Body of pancreas (tissue), 4 donors: Measurements from ENCODE around the gene LAMA4. TPM values are rescaled to one million over a fixed set of nuclear protein-coding genes. Genes with fewer than 3 reads are reported as not detected.

ENCODE experiments used
- ATAC-seq: fragments of 150-250 bp; one replicate; pipeline ENCODE4 v1.9.1; 2016
- DNase-seq, 4 donors: peaks; one replicate each; pipeline ENCODE4 v3.0.0-alpha.2; 2019
- H3K27ac ChIP-seq, 4 donors: fragments of 200-600 bp; sonication (generic); 1 replicate in 3 of 4; 2 replicates in 1 of 4; pipeline versions ENCODE4 v1.5.1 to v1.6.1; 2016 to 2019; ENCODE audit warnings: mild to moderate bottlenecking in 1 of 4, mixed read lengths in 1 of 4, moderate library complexity in 1 of 4
- H3K27me3 ChIP-seq, 2 donors: fragments of 200-600 bp; sonication (generic); one replicate each; pipeline ENCODE4 v1.6.0; 2016; ENCODE audit warnings: mild to moderate bottlenecking in 1 of 2
- H3K36me3 ChIP-seq, 2 donors: fragments of 200-600 bp; sonication (generic); replicated peaks in 1 of 2; 2 replicates each; pipeline ENCODE4 v1.5.1; 2016; ENCODE audit warnings: low read depth in 2 of 2; ENCODE audit not compliant: insufficient read depth in 1 of 2
- H3K4me1 ChIP-seq: fragments of 200-600 bp; sonication (generic); one replicate; pipeline ENCODE4 v1.6.0; 2016
- H3K4me3 ChIP-seq, 2 donors: fragments of 200-600 bp; sonication (generic); 1 replicate in 1 of 2; 2 replicates in 1 of 2; pipeline ENCODE4 v1.5.1; 2016 to 2019
- H3K9me3 ChIP-seq, 3 donors: fragments of 200-600 bp; sonication (generic); 1 replicate in 2 of 3; 2 replicates in 1 of 3; pipeline ENCODE4 v1.5.1; 2016
- POLR2A ChIP-seq, 3 donors: fragments of 450-650 bp; IDR thresholded peaks; one replicate each; pipeline ENCODE4 v1.6.1; 2016; ENCODE audit warnings: antibody characterized with exemption in 3 of 3, mild to moderate bottlenecking in 2 of 3
- WGBS, 2 donors: methylation state at CpG; one replicate each; pipeline ENCODE4 v1.1.5; 2017; 5-methylcytosine and 5-hydroxymethylcytosine counted together
- intact Hi-C: fragments of 100-400 bp; cut with DNase I; formaldehyde crosslinking; loops from one replicate; pipeline ENCODE4 v1.15.1; 2023
- total RNA-seq, 2 donors: library from RNA; depleted of rRNA; stranded (reverse); fragments of >200 nt; gene quantifications; one replicate each; pipeline ENCODE4 v1.1.0, GENCODE V29; 2016
- TF ChIP-seq, protein P1 (sequence below), 7 experiments: fragments of 450-650 bp in 4 of 7; fragments of 200-600 bp in 3 of 7; sonication (generic) in 3 of 7; IDR thresholded peaks; one replicate each; pipeline ENCODE4 v1.5.1; 2016 to 2019; ENCODE audit warnings: antibody characterized with exemption in 7 of 7

The LAMA4 gene
- total RNA-seq, 2 donors from 2014 or later, result 10.6 to 27.0 TPM

GRCh38 chr6:112189494-112189893 is 64.9 kb downstream of the LAMA4 start:
- no peaks in the 10 kb centered on the region for H3K4me1 ChIP-seq
- ATAC-seq (no peak), DNase-seq (no peak)
- H3K4me3 ChIP-seq, result no peak overlapping the region
- no peaks in the 10 kb centered on the region for H3K36me3 ChIP-seq
- H3K27me3 ChIP-seq, result no peaks in the 10 kb centered on the region
- no peak overlapping the region for H3K27ac ChIP-seq
- intact Hi-C loops, result no loop called here
- TF ChIP-seq, protein P1, sequence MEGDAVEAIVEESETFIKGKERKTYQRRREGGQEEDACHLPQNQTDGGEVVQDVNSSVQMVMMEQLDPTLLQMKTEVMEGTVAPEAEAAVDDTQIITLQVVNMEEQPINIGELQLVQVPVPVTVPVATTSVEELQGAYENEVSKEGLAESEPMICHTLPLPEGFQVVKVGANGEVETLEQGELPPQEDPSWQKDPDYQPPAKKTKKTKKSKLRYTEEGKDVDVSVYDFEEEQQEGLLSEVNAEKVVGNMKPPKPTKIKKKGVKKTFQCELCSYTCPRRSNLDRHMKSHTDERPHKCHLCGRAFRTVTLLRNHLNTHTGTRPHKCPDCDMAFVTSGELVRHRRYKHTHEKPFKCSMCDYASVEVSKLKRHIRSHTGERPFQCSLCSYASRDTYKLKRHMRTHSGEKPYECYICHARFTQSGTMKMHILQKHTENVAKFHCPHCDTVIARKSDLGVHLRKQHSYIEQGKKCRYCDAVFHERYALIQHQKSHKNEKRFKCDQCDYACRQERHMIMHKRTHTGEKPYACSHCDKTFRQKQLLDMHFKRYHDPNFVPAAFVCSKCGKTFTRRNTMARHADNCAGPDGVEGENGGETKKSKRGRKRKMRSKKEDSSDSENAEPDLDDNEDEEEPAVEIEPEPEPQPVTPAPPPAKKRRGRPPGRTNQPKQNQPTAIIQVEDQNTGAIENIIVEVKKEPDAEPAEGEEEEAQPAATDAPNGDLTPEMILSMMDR (IDR thresholded peaks at IDR 0.05), result no peak
- no peak for TF ChIP-seq POLR2A (IDR thresholded peaks at IDR 0.05)
- no peaks in the 10 kb centered on the region for H3K9me3 ChIP-seq
- WGBS, 2 donors, result 34 to 56% methylated on average over 5 of the region's 5 CpGs

- ATAC-seq (no peak), DNase-seq (no peak)
- no peaks in the 10 kb centered on the region for H3K4me1 ChIP-seq
- no peaks in the 10 kb centered on the region for H3K27me3 ChIP-seq
- H3K9me3 ChIP-seq, result no peaks in the 10 kb centered on the region
- no peak overlapping the region for H3K4me3 ChIP-seq
- TF ChIP-seq, protein P1 (IDR thresholded peaks at IDR 0.05), result no peak
- TF ChIP-seq POLR2A (IDR thresholded peaks at IDR 0.05), result no peak
- WGBS, 2 donors, result 57 to 74% methylated on average over 3 of the region's 3 CpGs
- H3K27ac ChIP-seq, result no peak overlapping the region
- intact Hi-C loops, result no loop called here
- no peaks in the 10 kb centered on the region for H3K36me3 ChIP-seq
These were observed 65.5 kb downstream of the LAMA4 start for GRCh38 chr6:112188906-112189305.

GRCh38 chr6:112187736-112188135 is 66.6 kb downstream of the LAMA4 start:
- WGBS, 2 donors, result 53 to 64% methylated on average over 6 of the region's 6 CpGs
- TF ChIP-seq POLR2A (IDR thresholded peaks at IDR 0.05), result no peak
- TF ChIP-seq, protein P1 (IDR thresholded peaks at IDR 0.05), result no peak
- Histone ChIP-seq H3K36me3 (no peaks in the 10 kb centered on the region), H3K9me3 (no peaks in the 10 kb centered on the region), H3K4me1 (no peaks in the 10 kb centered on the region), H3K27me3 (no peaks in the 10 kb centered on the region), H3K27ac (no peak overlapping the region), H3K4me3 (no peak overlapping the region)
- ATAC-seq (no peak), DNase-seq (no peak)
- intact Hi-C loops, result no loop called here

- Histone ChIP-seq H3K27ac (no peak overlapping the region), H3K4me3 (no peak overlapping the region), H3K9me3 (no peaks in the 10 kb centered on the region), H3K27me3 (no peaks in the 10 kb centered on the region), H3K4me1 (no peaks in the 10 kb centered on the region), H3K36me3 (no peaks in the 10 kb centered on the region)
- intact Hi-C loops, result no loop called here
- no peak for TF ChIP-seq POLR2A (IDR thresholded peaks at IDR 0.05)
- TF ChIP-seq, protein P1 (IDR thresholded peaks at IDR 0.05), result no peak
- WGBS, 2 donors, result 62 to 64% methylated on average over 9 of the region's 9 CpGs
- no peak for ATAC-seq
- no peak for DNase-seq
These were observed 69.4 kb downstream of the LAMA4 start for GRCh38 chr6:112184951-112185350.

DNA sequence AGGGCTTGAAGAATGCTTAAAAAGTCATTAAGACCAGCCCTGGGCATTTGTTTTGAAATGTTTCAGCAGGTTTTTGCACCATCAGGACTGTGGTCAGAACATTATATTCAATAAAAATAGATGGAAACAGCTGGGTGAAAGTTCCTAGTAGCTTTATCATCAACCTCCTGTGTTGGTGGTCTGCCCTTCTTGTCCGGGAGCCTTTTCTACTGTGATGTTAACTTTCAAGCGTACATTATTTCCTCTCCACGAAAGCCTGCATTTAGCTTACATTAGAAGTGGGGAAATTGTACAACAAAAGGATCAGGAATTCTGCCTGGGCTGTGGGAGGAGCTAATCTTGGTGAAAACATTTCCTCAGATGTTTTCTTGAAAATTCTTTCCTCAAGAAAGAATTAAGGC is 71.1 kb downstream of the LAMA4 start:
- H3K4me1 ChIP-seq, result no peaks in the 10 kb centered on the region
- H3K36me3 ChIP-seq, result no peaks in the 10 kb centered on the region
- WGBS, 2 donors, result 61 to 69% methylated on average over 3 of the region's 3 CpGs
- no peak overlapping the region for H3K4me3 ChIP-seq
- intact Hi-C loops, result no loop called here
- H3K27me3 ChIP-seq, result no peaks in the 10 kb centered on the region
- no peak for TF ChIP-seq POLR2A (IDR thresholded peaks at IDR 0.05)
- TF ChIP-seq, protein P1 (IDR thresholded peaks at IDR 0.05), result no peak
- H3K9me3 ChIP-seq, result no peaks in the 10 kb centered on the region
- H3K27ac ChIP-seq, result no peak overlapping the region
- DNase-seq (no peak), ATAC-seq (no peak)
